HG03457 (cell line): ENCODE data around the gene DENND6B.

Experiments used
- ATAC-seq: cut with Tn5 transposase; IDR thresholded peaks from one replicate; pipeline ENCODE4 v1.9.1; 2021; ENCODE audit warnings: moderate number of reproducible peaks; ENCODE audit not compliant: unreplicated experiment

DENND6B gene

DNA sequence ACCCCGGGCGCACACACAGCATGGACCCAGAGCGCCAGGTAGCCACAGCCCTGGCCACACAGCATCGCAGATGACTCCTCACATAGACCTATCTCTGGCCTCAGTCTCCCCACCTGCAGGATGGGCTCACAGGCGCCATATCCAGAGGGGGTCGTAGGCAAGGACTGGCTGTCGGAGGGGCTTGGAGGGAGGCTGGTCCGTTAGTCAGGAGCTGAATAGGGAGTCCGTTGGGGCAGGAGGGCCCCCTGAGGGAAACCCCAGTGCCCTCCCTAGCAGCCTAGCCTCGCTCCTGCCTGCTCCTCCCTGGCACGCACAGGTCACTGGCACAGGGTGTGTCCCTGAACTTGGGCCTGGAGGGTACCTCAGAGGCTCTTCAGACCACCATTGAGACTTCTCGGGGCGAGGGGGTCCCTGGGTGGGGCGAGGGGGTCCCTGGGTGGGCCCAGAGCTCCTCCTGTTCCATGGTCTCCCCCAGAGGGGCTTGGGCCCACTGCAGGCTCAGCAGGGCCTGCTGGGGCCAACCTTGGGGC lies 21.4 kb downstream of the DENND6B start:
- ATAC-seq: no peak

DNA sequence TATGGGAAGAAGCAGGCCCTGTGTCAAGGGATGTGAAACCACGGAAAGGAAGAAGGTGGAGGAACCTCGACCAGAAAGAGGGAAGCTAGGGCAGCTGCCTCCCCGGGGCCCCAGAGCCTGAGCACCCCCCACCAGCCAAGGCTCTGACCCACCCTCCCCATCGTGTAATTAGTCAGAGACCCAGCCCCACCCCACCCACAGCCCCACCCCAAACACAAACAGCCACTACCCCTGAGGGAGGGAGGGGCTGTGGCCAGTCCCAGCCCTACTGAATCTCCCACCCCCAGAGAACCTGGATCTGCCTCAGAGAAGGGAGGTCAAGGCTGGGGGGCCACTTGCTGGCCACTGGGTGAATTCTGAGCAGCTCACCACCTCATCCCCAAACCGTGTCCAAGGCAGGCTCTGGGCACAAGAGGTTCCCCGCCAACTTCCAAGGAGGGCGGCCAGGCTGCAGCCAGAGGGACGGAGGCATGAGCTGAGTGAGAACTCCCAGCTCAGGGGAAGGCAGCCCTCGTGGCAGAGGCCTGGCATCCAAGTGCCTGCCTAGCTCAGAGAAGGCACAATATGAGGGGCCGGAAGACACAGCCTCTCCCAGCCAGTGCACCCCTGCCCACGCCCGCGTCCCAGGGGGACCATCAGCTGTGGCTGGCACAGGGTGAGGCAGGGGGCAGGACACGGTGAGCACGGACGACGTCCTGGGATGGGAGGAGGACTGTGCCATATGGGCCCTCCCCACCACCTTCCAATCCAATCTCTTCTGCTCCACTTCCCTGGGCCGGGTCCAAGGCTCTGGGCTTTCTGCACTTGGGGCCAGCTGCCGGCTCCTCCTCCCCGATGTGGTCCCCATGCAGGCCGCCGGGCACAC lies 22.1 kb downstream of the DENND6B start:
- ATAC-seq: no peak

- no peak for ATAC-seq
Measured at GRCh38 chr22:50303848-50304527, 22.8 kb downstream of the DENND6B start.

GRCh38 chr22:50303515-50303847 lies 23.3 kb downstream of the DENND6B start:
- ATAC-seq: no peak

DNA sequence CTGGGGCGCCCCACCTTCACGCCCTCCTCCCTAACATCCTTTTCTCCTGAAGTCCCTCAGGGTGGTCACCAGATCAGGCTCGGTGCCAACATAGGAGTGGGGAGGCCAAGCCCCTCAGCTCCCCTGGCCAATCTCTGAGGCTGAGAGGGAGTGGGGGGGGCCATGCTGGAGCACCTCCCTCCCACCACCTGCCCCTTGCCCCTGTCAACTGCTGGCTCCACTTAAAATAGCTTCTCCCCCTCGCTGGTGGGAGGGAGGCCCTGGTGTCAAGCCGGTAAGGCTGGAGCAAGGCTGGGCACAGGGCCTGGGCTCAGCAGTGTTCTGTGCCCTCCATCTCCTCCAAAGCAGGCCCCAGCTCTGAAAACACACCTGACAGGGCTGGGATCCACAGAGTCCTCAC lies 24.2 kb downstream of the DENND6B start:
- no peak for ATAC-seq

DNA sequence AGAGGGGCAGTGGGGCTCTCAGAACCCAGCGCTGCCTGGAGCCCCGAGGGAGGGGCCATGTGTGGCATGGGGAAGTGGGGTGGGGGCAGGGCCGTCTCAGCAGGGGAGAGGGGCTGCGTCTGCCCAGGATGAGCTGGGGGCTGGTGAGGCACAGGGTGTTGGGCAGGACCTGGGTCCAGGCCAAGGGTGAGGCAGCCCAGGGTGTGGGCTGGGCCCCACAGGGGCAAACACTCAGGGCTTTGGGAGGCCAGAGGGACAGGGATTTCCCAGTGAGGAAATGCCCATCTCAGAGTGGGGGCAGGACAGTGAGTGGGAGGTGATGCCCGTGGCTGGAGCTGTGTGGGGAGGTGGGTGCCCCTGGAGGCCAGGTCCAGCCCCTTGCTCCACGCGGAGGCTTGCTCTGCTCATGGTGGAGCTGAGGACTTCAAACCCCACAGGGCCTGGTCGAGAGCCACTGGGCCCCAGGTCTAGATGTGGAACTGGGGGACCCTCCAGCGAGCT lies 24.7 kb downstream of the DENND6B start:
- no peak for ATAC-seq

- no peak for ATAC-seq
Measured at GRCh38 chr22:50301581-50301991, 25.2 kb downstream of the DENND6B start.

GRCh38 chr22:50300620-50301257 lies 26.1 kb downstream of the DENND6B start:
- no peak for ATAC-seq

GRCh38 chr22:50299785-50300619 lies 26.8 kb downstream of the DENND6B start:
- no peak for ATAC-seq

DNA sequence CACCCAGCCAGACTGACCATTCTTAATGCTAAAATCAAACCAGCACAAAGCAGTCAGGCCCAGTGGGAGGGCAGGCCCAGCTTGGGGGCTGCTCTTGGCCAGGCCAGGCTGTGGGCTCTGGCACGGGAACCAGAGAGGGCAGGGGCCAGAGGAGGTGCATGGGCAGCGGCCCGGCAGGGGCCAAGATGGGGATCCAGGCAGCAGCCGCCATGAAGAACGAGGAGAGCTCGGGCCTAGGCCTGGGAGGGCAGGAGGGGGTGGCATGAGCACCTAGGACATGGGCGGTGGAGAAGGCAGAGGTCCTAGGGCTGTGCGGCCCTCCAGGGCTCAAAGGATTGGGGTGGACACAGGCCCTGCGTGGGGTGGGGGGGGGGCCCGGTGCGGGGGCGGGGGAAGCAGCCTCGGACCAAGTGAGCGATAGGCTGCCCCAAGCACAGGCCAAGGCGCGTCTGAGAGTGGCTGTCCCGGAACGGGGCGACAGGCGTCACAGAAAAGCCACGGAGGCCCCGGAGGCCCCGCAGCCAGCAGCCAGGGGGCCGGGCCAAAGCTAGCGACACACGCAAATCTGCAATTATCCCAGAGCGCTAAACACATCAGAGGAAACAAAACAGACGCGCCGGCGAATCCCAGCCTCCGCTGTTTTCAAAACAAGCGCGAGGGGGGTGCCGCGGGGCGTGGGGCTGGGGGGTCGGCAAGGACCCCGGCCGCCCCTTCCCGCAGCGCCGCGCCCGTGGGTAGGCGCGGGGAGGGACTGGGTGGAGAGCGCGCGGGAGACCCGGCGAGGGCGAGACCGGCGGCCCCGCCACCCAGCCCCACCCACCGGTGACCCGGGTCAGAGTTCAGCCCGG lies 27.7 kb downstream of the DENND6B start:
- ATAC-seq: no peak

GRCh38 chr22:50298266-50298637 lies 28.6 kb downstream of the DENND6B start:
- no peak for ATAC-seq

DNA sequence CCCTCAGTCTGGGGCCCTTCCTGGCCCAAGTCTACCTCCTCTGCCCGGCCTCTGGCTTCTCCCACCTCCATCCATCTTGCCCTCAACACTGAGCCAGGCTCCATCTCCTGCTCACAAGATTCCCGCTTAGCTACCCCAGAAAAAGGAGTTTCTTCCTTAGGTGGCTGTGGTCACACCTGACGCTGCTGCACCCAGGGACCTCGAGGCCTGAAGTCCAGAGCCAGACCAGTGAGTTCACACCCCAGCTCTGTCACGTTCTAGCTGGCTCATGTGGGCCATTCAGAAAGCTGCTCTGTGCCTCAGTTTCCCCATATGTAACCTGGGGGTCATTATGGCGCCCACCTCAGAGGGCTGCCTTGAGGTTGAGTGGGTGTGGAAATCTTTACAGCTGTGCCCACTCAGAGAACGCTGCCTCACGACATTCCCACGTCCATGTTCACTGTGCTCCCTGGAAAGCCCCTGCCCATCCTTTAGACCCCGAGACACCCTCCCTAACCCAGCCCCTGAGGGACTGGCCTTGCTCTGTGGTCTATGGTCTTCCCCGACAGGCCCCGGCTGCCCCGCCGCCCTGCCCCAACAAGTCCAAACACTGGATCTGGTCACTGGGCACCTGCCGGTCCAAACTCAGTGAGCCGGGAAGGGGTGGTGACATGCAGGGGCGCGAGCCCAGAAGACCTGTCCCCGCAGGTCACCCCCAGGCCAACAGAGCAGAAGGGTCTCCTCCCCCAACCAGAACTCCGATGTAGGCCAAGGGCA lies 29.1 kb downstream of the DENND6B start:
- no peak for ATAC-seq

GRCh38 chr22:50296658-50297490 lies 29.9 kb downstream of the DENND6B start:
- ATAC-seq: no peak

DNA sequence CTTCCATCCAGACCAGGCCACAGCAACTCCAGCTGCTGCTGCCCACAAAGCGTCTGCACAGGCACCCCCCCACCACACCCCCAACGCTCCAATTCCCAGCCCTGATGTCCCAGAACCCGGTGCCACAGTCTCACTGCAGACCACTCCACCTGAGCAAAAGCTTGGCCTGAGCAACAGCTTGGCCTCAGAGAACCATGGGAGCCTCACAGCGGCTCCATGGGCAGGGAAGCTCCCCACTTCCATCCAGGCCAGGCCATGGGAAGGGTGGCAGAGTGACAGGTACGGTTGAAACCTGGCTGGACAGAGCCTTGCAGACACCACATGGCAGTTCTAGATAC lies 32.5 kb downstream of the DENND6B start:
- no peak for ATAC-seq

DNA sequence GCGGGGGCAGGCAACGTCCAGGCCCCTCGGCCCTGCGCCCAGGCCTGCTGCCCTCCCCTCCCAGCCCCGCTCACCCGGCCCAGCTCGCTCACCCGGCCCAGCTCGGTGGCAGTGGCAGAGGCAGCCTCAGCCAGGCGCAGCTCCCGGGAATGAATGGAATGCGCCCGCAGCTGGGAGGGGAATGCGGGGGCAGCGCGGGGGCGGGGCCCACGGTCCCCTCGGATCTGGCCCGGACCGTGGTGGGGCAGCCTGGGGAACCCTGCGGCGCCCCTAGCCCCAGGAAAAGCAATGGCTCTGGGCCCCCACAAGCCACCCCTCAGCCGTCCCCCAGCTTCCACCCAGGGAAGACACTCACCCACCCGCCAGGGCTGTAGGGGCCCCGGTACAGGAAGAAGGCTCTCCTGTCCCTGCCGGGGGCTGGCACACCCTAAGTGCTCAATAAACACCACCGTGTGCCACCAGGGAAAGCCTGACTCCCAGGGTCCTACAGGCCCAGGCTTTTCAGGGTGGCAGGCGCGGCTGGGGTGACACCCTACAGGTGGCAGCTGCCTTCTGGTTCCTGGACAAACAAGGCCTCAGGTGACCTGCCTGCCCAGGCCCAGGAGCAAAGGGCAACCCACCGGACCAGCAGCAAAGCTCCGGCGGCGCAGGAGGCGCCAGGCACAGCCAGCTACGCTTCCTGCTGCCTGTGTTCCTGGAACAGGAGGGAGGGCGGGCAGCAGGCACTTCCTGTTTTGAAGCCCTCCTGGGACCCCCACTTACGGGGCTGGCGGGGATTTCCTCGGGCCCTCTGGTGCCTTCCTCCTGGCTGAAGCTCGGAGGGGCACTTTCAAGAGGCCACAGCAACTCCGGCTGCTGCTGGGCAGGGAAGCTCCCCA lies 33.1 kb downstream of the DENND6B start:
- ATAC-seq: no peak

- ATAC-seq: no peak
Measured at GRCh38 chr22:50292643-50293440, 34.0 kb downstream of the DENND6B start.
